GM21528 (cell line): Measurements from ENCODE around the gene PSME2.

Experiments
- ATAC-seq: cut with Tn5 transposase; IDR thresholded peaks from one replicate; pipeline ENCODE4 v1.9.1; 2021; ENCODE audit warnings: mild to moderate bottlenecking, moderate library complexity; ENCODE audit not compliant: unreplicated experiment, low FRiP score

The PSME2 gene

GRCh38 chr14:24179961-24180796 lies 33.8 kb upstream of the PSME2 start:
- no peak for ATAC-seq

- ATAC-seq, result no peak
These were observed 33.0 kb upstream of the PSME2 start for GRCh38 chr14:24179294-24179960.

- ATAC-seq, result no peak
These were observed 32.2 kb upstream of the PSME2 start for GRCh38 chr14:24178399-24179178.

GRCh38 chr14:24177891-24178290 lies 31.5 kb upstream of the PSME2 start:
- no peak for ATAC-seq

- no peak for ATAC-seq
These were observed 30.8 kb upstream of the PSME2 start for GRCh38 chr14:24177041-24177825.

- no peak for ATAC-seq
These were observed 30.2 kb upstream of the PSME2 start for GRCh38 chr14:24176599-24176998.

- no peak for ATAC-seq
These were observed 26.5 kb upstream of the PSME2 start for GRCh38 chr14:24172871-24173281.

- no peak for ATAC-seq
These were observed 26.0 kb upstream of the PSME2 start for GRCh38 chr14:24172261-24172860.

GRCh38 chr14:24171422-24172260 lies 25.2 kb upstream of the PSME2 start, which contains the start of gene REC8:
Gene REC8 (plus strand): TSS chr14:24172080. CDS start chr14:24172553, 473 bp downstream.
- ATAC-seq, result peak; percentile 72

GRCh38 chr14:24167469-24168114 lies 21.2 kb upstream of the PSME2 start:
- no peak for ATAC-seq

- ATAC-seq, result no peak
These were observed 19.4 kb upstream of the PSME2 start for GRCh38 chr14:24165785-24166184.

- ATAC-seq, result no peak
These were observed 18.1 kb upstream of the PSME2 start for GRCh38 chr14:24164518-24164991.

GRCh38 chr14:24162093-24162492 lies 15.7 kb upstream of the PSME2 start:
- ATAC-seq, result no peak

- peak; percentile 84 for ATAC-seq
These were observed 14.7 kb upstream of the PSME2 start, which contains the start of gene IRF9 for GRCh38 chr14:24160850-24161804. Gene IRF9 (plus strand): TSS chr14:24161265. CDS start chr14:24162145, 880 bp downstream.

- ATAC-seq, result peak; percentile 5
These were observed 14.1 kb upstream of the PSME2 start for GRCh38 chr14:24160499-24160849.

GRCh38 chr14:24159777-24160498 lies 13.5 kb upstream of the PSME2 start:
- ATAC-seq, result no peak

- no peak for ATAC-seq
These were observed 10.9 kb upstream of the PSME2 start for GRCh38 chr14:24157331-24157730.
